HG02973 (cell line): ENCODE data around the gene CKAP4.

Experiments used
- ATAC-seq: cut with Tn5 transposase; IDR thresholded peaks from one replicate; pipeline ENCODE4 v1.9.1; 2021; ENCODE audit warnings: moderate library complexity; ENCODE audit not compliant: unreplicated experiment

The CKAP4 gene

DNA sequence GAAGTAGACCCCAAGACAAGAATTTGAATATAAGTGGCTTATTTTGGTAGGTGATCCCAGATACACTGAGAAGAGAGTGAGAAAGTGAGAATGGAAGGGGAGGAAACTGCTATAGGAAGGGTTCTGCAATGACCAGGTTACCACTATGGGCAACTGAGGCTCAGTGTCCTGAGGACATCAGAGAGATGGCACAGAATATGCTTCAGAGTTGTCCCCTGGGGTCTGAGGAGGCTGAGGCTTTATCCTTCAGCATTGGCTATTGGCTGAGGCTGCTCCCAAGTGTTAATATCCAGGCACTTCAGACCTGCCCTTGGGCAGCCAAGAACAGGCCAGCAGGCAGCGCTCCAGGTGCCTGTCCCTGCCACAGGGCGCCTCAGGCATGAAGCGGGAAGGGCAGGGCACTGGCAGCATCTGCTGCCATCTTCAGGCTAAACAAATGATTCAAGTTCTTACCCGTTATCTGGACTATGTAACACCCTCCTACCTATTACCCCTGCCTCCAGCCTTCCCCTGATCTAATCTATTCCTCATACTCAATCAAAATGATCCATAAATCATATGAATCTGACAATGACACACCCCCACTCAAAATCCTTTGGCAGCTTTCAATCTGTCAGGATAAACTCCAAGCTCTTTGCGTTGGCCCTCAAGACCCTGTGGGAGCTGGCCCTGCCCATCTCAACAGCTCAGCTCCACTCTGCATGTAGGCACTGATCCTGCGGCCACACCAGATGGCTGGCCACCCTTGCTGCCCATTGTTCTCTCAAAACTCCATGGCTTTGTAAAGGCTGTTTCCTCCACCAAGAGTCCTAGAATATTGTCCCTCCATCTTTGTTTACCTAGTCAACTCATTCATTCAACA lies 42.4 kb downstream of the CKAP4 start:
- ATAC-seq = no peak

DNA sequence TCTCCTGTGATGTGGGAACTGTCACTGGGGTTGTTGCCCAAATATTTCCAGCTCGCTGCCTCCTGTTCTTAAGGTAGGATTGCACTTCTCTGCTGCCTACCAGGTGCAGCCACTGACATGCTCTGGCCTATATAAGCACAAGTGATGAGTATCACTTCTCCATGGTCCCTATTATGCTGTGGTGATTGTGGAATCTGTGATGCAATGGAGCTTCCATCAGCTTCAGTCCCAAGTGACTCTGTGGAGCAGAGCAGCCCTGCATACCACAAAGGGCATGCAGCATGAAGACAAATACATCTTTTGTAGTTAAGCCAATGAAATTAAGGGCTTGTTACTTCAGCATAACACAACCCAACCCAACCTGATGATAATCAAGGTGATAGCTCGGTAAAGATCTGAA lies 43.5 kb downstream of the CKAP4 start:
- ATAC-seq = no peak

DNA sequence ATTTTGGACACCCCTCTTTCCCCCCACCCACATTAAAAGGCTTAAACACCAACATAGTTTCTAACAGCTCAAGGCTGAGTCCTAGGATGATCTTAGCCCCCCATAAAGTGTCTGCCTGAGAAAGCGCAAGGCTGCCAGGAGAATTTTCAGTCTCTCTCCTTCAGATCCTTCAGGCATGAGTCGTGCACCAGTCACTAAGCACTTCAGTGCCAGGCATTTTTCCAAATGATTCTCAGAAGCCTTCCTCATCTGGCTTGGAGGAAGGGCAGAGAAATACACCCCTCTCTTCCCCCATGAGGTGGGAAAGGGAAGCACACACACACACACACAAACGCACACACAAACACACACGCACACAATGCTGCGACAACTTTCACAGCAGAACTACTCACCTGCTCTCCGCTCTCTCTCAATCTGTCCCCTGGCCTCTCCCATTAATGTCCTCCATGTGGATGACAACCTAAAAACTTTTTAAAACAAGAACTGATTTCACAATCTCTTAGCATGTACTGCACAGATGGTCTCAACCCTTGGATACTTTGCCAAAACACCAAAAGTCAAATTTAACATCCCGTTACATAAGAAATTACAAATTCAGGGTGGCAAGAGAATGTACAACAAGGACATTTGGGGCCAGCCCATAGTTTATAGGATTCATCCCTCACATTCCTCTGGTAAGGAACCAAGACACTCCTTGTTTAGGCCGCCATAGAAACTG lies 49.8 kb downstream of the CKAP4 start:
- ATAC-seq = no peak

DNA sequence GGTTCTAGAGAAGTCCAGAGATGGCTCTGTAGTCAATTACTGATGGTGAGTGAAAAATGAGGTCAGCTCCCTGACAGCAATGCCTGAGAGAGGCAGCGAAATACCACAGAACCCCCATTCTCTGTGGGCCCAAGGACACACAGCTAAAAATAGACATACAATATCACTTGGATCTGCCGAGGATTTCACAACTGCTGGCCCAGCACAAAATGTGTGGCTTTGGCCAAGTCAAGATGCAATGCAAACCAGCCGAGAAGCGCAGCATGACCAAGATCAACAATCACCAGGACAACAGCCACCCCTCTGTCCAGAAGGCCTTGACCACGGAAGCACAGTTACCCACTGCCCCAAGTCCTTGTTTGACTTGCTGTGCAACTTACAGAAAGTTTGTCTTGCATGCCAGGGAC lies 52.2 kb downstream of the CKAP4 start:
- ATAC-seq = no peak

DNA sequence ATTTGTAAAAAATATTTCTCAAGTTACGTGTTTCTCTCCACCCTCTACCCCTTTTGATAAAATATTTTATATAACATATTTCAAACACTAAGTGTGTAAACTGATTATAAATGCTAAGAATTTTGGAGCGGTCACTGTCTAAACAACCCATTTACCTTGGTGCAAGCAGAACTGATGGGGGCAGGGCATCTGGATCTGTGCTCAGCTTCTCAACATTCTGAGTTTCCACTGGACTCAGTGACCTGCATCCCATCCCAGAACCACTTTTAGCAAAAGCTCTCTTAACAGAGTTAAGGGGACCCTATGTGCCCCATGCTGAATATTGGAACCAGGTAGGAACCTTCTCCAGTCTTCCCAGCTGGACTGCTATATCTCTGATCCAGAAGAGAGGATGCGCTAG lies 53.5 kb downstream of the CKAP4 start:
- ATAC-seq = no peak

DNA sequence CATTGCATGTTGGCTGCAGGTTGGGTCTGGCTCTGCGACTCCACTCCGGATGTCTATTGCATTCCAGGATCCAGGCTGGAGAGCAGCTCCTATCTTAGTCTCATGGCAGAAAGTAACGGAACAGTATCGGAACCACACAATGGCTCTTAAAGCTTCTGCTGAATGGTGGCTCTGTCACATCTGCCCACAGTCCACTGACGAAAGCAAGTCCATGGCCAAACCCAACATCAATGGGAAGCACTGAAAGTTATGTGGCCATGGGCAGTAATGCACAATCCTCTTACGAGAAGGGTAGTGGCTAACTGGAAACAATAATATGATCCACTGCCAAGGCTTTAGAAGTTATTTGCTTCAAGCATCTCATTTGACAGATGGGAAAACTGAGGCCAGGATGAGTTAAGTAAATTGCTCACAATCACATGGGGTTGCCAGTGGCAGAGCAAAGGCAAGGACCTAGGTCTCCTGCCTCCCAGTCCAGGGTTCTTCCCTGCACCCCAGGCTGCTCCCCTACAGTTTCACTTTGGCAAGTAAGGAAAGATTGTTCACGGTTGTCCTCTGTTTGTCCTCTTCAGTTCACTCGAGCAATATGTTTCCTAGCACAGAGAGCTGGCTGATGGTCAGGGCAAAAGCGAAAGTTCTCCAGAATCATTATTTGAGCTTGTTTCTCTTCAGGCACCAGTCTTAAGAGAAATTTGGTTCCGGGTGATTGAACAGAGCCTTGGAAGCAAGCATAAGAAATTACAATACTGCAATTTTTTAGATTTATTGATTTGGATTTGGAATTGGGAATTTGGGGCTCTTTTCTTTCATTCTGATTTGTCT lies 54.2 kb downstream of the CKAP4 start:
- ATAC-seq = no peak

DNA sequence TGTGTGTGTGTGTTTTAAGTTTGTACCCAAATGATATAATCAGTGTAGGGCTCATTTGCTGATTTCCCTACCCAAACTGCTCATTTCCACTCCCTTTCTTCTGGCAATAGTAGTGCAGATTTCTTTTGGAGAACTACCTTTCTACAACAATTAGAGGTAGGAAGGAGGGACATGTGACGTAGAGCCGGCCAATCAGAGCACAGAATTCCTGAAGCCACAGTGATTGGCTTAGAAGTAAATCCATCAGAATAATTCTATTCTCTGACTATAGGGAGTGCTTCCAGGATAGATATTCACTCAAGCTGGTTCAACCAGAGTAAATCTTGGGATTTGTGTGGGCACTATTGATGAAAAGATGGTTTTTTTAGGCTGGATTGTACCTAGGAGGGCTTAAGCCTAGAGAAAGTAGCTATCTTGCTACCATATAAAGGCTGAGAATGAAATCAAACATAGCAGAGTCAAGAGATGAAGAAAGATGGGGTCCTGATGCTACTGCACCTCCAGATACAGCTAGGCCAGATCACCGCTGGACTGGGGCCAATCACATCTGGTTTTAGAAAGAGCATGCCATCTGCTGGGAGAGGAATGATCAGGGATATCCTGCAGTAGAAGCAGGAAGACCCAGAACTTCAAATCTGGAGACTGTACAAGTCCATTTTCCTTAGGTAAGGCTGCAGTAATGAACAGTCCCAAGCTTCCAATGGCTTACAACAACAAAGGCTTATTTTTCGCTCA lies 55.0 kb downstream of the CKAP4 start:
- ATAC-seq = no peak

DNA sequence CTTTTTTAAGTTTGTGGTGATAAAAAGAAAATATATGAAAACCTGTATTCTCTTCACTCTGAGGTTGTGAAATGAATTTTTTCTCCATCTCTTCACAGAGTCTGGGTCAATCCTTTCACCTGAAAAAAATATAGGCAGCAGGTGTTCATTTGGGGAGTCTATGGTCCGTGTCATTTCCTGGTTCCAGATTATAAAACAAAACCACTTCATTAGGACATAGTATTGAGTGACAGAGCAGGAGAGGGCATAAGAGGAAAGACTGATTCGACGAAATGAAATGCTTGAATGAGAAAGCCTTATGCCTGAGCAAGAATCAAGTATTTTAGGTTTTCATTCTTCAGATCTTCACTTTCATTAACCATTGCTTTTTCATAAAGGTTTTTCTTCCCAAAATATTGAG lies 57.2 kb downstream of the CKAP4 start:
- ATAC-seq = no peak

DNA sequence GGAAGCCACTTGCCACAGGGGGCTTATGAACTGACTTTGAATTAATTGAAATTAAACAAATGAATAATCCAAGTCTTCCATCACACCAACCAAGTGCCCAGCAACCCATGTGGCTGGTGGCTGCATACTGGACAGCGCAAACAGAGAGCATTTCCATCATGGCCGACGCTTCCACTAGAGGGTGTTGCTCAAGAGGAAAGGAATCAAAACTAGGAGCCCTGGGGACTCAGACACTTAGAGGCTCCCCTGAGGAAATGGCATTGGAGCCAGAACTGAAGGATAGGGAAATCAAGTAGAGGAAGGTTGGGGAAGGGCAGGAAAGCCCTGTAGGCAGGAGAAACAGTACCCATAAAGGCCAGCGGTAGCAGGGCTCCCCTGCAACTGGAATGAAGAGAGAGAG lies 58.5 kb downstream of the CKAP4 start:
- no peak for ATAC-seq

DNA sequence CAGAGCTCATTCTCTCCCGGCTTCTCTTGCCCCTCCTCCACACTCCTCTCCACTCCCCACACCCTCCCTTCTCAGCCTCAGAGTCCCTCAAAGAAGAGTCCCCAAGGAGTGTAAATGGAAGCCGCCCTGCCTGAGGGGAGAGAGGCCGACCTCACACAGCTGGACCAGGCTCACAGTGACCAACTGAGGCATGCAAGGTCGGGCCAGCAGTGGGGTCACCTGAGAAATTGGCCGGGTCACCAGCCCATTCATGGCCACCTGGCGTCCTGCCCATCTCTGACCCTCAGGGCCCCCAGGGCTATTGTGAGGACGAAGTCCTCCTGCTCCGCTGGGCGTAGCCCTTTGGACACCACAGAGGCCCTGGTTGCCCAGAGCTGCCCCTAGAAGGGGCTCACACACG lies 59.6 kb downstream of the CKAP4 start:
- no peak for ATAC-seq
